ENCODE data around the gene TEX29. TPM values are rescaled to one million over a fixed set of nuclear protein-coding genes. Genes with fewer than 3 reads are reported as not detected.

Gene TEX29
- total and polyA plus RNA-seq, 2 of the 4 experiments (the other 2 are of a cell fraction): 0.46 TPM; not detected in 1

- no peak for TF ChIP-seq BHLHE40 (IDR thresholded peaks at IDR 0.05; ENCODE audit: low read depth, low read length)
Measured at GRCh38 chr13:111383591-111384440, 63.4 kb downstream of the TEX29 start (continued).

GRCh38 chr13:111384441-111385182 is 64.2 kb downstream of the TEX29 start:
- H3K27me3 ChIP-seq (ENCODE audit: control insufficient read depth, insufficient read depth, low read length): no peaks in the 10 kb centered on the region; the same call in 1 of the 2 replicates
- H2AK5ac ChIP-seq (ENCODE audit: low read depth, low read length): no peak overlapping the region
- no peak overlapping the region for H3K27ac ChIP-seq (ENCODE audit: insufficient read depth, low read length)
- ChIA-PET POLR2A (ENCODE audit: unreplicated experiment) (no interaction called here), CTCF (no interaction called here)
- H4K20me1 ChIP-seq (ENCODE audit: insufficient read depth, low read length): no peaks in the 10 kb centered on the region
- BruUV-seq (replicated peaks): no TSS peak
- dilution Hi-C loops (cut with HindIII; ENCODE audit: low sequenced_read_pairs, unreplicated experiment): no loop called here
- H2BK20ac ChIP-seq (ENCODE audit: low read depth, low read length): no peak overlapping the region
- 47% methylated on average over 5 of the region's 11 CpGs; no CpG with 5 or more reads in 1 of the 2 experiments for WGBS, 2 experiments (ENCODE audit: extremely low coverage in 2 of 2, insufficient read length in 1 of 2)
- ATAC-seq (ENCODE audit: low read depth) (no peak), DNase-seq (no peak)
- H4K91ac ChIP-seq (ENCODE audit: insufficient read depth, low read depth, low read length): no peak overlapping the region
- peak overlapping the region; percentile 42 for H2AK9ac ChIP-seq (replicated peaks; ENCODE audit: low read depth, low read length, poor library complexity)
- H3K9ac ChIP-seq (ENCODE audit: low read depth, low read length): no peak overlapping the region
- no peak overlapping the region for H2BK15ac ChIP-seq (ENCODE audit: low read depth, low read length)
- no peak overlapping the region for H4K5ac ChIP-seq (ENCODE audit: low read depth, low read length)
- no peak overlapping the region for H3K18ac ChIP-seq (ENCODE audit: low read depth, low read length)
- H3K4me1 ChIP-seq (ENCODE audit: control insufficient read depth, insufficient read depth, low read length): no peaks in the 10 kb centered on the region
- H3K23ac ChIP-seq (ENCODE audit: low read depth, low read length): no peak overlapping the region
- H3K14ac ChIP-seq (replicated peaks; ENCODE audit: low read depth, low read length): no peak overlapping the region
- no peak overlapping the region for H2AFZ ChIP-seq (replicated peaks; ENCODE audit: low read length, poor library complexity)
- H3K4me2 ChIP-seq (ENCODE audit: low read depth, low read length): no peak overlapping the region
- no peaks in the 10 kb centered on the region for H3K79me1 ChIP-seq (ENCODE audit: low read depth in 1 of 2, low read length in 2 of 2)
- H3K36me3 ChIP-seq (ENCODE audit: control insufficient read depth, insufficient read depth, low read length): no peaks in the 10 kb centered on the region
- intact Hi-C loops (cut with micrococcal nuclease): no loop called here
- no peak overlapping the region for H4K8ac ChIP-seq (ENCODE audit: low read depth in 2 of 2, low read length in 2 of 2)
- peaks cover 3% of the 10 kb centered on the region; the same call in 1 of the 2 replicates for H3K9me3 ChIP-seq (ENCODE audit: control insufficient read depth, insufficient read depth, low read length)
- H3K4ac ChIP-seq (ENCODE audit: low read depth, low read length): no peak overlapping the region
- no peak overlapping the region for H3K4me3 ChIP-seq (ENCODE audit: insufficient read depth, low read depth, low read length)
- H3K56ac ChIP-seq (ENCODE audit: extremely low read depth, insufficient read depth, low read length): peak overlapping the region; percentile 6; the same call in 1 of the 2 replicates
- H3K9me1 ChIP-seq (ENCODE audit: insufficient read depth, low read length): 0 out of 2 replicates have a peak, but pooled peaks cover 2% of the 10 kb centered on the region
- no peak for TF ChIP-seq SMC3 (IDR thresholded peaks at IDR 0.05; ENCODE audit: low read depth, low read length)
- no peak for TF ChIP-seq FOS (IDR thresholded peaks at IDR 0.05; ENCODE audit: low read depth, low read length)
- no peak for TF ChIP-seq CTCF (conservative IDR thresholded peaks at IDR 0.05; ENCODE audit: low read depth, low read length)
- TF ChIP-seq NFE2L2 (IDR thresholded peaks at IDR 0.05; ENCODE audit: low read depth, low read length): no peak
- H2BK120ac ChIP-seq (ENCODE audit: low read depth, low read length): no peak overlapping the region
- H2BK5ac ChIP-seq (ENCODE audit: low read depth, low read length, poor library complexity, severe bottlenecking): no peak overlapping the region
- in situ Hi-C loops (cut with MboI; ENCODE audit: low sequenced_read_pairs): no loop called here

Data from IMR-90 (cell line).